GM19328 (cell line): ENCODE measurements around the gene KCNIP3.
"Not testable (repeated sequence)": the region's sequence is repeated elsewhere in the genome, so short reads cannot be mapped to it uniquely, and the experiment has no call there.

Experiments used
- ATAC-seq: cut with Tn5 transposase; IDR thresholded peaks from one replicate; pipeline ENCODE4 v1.9.1; 2021; ENCODE audit warnings: mild to moderate bottlenecking, moderate library complexity; ENCODE audit not compliant: unreplicated experiment

The KCNIP3 gene

DNA sequence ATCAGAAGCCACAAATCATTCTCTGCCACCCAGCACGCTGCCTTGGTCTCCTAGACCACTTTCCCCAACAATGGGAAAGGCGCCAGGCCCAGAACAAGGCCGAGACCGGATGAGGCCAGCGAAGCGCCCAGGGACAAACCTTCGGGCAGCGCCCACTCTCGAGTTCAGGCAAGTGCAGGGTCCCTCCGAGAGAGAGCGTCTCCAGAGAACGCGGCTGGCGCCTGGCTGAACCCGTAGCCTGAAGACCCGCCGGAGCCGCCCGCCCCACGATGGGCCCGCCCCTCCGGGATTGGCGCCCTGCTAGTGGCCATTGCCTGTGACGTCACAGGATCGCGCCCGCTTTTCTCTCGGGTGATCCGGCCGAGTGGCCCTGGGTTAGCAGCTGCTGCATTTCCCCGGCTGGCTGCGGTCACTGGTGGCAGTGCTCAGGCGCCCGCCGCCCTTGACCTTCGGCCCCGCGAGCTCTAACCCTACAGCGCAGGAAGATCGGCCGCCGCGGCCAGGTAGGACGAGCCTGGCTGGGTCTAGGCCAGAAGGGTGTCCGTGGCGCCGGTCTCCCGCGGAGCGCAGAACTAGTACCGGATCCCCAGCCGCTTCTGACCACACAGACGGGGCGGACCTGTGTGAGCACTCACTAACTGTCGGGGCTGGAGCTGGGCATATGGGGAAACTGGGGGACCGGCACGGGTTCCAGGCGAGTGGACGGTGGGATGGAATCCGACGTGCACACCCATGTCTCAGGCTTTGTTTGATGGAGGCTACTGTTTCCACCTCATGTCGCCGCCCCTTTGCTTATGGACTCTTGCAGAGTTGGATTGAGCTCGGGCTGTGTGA lies 105.4 kb downstream of the KCNIP3 start, which contains the start of gene FAHD2A:
Gene FAHD2A, plus strand, starts transcription at position 339 of the 834 bp plus-strand sequence. CDS start 2,851 bp downstream, outside the sequence.
- peak; percentile 94 for ATAC-seq

DNA sequence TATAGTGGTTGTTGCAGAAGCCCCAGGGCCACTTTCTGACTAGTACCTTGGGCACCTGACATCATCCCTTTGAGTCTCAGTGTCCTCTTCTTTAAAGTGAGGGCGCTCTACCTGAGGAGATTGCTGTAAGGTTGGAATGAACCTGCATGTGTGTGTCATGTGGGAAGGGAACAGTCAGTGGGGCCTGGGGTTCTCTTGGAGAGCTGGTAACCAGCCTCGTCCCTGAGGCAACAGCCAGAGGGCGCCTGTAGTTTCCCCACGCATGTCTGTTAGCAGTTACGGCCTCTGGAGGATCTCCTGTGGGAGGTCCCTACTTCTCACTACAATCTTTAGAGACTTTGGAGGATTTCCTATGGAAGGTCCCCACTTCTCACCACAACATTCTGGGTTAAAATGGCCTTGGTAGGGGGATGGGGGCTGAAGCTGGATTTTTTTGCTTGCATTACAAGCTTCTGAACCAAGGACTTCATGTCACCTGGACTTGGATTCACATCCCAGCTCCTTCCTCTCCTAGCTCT lies 106.1 kb downstream of the KCNIP3 start:
- ATAC-seq = not testable (repeated sequence)

DNA sequence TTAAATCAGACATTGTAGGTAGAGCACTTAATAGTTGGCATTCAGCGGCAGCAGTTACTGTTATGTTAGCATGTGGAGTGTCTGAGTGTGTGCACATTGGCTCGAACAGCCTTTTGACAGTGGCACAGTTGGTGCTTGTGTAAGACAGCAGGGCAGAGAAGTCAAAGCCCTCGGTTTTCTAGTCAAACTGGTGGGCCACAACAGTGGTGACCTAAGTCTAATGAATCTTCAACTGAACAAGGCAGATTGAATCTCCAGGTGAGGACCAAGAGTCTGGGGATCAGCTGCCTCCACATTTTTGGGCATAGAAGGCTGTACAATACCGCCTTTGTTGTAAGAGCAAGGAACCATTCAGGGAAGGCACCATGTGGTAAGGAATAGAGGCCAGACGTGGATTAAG lies 106.7 kb downstream of the KCNIP3 start:
- not testable (repeated sequence) for ATAC-seq

DNA sequence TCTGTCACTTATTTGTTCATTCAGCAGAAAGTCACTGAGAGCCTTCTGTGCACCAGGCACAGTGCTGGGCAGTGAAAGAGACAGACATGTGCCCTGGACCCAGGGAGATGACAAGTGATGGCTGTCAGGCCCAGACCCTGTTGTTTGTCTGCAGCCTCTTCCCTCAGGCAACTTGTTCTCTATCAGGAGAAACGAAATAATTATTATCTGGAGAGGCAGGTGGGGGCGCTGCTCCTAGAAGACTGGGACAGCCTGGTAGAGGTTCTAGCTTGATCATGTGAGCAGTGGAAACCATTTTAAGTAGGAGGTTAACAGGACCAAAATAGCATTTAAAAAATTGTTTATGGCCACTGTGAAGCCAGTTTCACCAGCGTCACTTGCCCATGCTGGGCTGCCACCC lies 107.5 kb downstream of the KCNIP3 start:
- ATAC-seq = not testable (repeated sequence)

DNA sequence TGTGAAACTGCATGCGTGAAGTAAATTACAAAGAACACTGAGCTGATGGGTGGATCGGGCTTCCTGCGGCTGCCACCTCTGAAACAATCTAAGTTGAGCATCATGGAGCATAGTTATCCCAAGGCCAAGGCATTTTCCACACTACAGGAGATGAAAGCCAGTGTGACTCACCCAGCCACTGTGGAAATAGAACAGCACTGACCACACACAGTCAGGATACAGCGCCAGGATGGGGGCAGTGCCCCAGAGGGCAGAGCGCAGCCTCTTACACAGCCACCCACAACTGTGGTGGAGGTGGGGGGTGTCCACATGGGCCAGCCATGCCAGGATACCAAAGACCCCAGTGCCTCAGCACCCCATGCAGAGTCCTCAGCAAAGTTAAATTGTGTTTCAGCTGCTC lies 114.1 kb downstream of the KCNIP3 start:
- ATAC-seq = not testable (repeated sequence)

DNA sequence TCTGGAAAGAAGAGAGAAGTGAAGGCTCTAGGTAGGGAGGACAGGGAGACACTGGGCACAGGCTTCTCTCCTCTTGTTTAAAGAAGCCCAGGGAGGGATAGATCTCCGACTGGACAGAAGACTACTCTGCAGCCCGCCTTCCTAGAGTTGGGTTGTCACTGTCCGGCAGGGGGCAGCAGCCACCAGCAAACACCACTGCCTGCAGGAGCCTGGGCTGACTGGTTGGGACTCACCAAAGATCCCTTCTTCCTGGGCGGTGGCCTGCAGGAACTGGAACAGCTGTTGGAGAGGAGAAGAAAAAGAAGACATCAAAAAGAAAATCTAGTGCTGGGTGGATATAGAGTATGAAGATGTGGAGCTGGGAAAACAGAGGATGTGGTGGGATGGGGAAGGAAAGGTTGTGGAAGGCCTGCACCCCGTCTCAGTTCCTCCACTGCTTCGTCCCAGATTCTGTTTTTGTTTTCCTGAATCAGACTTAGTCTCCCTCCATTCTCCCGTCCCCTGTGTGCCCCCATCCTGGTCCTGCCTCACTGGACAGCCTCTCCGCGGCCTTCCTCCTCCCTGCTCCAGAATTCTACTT lies 117.0 kb downstream of the KCNIP3 start:
- not testable (repeated sequence) for ATAC-seq

DNA sequence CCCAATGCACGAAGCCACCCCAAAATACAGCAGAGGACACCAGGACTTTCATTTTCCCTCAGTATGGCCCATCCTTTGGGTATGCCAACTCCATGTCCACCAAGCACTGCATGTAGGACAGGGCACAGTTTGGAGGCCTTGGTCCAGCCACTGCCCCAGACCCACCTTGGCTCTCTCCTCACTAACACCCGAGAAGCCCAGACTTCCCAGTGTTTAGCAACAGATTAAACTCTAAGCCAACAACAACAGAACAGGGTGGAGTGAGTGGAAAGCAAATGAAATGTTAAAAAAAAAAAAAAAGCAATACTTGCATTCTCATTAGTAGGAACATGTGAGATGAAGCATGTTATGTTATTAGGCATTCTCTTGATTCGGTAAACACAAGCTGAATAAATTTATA lies 118.0 kb downstream of the KCNIP3 start:
- ATAC-seq = not testable (repeated sequence)

- ATAC-seq = not testable (repeated sequence)
Measured at GRCh38 chr2:95415561-95415960, 118.4 kb downstream of the KCNIP3 start.

DNA sequence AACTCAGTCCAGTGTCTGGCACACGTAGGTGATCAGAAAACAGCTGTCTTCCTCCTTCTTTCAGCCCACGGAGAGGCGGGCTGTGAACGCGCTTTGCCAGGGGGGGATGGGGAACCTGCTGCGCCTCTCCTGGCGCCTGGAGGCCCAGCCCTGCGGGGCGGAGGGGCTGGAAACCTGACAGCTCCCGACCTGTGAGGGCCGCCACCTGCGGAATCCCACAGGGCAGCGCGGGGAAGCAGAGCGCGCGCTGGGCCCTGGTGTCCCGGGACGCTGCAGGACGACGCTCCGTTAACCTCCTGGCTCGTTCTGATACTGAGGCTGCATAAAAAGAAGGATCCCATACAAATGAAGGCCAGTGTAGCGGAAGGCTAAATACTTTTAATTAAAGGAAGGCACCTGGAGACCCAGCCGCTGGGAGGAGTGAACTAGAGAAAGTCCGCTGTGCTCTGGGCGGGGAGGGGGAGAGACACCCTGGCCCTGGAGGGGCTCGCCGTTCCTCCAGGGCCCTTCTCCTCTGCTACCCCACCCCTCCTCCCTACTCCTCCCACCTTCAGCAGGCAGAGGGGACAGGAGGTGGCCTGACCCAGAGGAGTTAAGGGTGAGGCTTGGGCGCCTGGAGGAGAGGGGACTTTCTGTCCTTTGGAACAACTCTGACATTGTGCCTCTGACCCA lies 130.2 kb downstream of the KCNIP3 start:
- ATAC-seq = not testable (repeated sequence)

DNA sequence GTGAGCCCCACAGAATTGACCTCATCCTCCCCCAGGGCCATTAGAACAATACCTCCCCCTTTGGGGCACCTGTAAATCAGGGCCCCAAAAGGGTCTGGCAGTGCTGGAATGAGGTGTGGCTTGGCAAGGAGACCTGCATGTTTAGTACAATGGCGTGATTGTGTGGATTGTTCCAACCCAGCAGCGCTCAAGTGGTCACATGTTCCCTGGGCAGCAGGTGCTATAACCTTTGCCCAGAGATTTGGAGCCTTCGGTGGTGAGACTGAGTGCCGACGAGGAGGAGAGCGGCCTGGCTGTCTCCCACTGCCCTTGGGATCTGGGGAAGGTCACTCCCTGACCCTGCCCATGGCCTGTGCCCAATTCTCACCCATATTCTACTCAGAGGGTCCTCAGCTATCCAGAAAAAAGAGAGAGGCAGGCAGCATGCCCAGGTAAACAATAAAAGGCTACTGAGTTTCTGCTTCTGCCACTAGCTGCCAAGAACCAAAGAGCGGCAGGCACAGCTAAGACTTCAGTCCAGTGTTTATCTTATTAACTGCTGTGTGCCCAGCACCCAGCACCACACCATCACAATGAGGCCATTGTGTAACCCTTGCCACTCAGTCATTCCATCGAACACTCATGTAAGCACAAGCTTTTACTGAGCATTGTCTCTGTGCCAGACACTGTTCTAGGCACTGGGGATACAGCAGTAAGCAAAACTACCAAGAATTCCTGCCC lies 132.8 kb downstream of the KCNIP3 start:
- ATAC-seq = not testable (repeated sequence)

GRCh38 chr2:95433373-95433772 lies 136.2 kb downstream of the KCNIP3 start:
- ATAC-seq = not testable (repeated sequence)

DNA sequence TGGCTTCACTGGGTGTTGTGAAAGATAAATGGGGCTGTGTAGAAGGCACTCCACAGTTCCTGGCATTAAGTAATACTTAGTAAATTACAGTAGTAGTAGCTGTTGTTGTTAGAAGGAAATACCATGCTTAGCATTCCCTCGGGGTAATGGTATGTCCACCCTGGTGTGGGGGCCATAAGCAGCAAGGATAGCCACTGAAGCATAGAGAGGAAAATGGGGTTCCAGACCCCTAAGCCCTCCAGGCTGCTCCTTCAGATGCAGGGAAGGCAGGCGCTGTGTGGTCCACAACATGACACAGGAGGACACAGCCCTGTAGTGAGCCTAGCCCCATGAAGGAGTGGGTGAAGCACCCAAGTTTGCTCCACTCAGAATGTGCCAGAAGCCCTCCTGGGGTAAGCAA lies 136.8 kb downstream of the KCNIP3 start:
- ATAC-seq = not testable (repeated sequence)

DNA sequence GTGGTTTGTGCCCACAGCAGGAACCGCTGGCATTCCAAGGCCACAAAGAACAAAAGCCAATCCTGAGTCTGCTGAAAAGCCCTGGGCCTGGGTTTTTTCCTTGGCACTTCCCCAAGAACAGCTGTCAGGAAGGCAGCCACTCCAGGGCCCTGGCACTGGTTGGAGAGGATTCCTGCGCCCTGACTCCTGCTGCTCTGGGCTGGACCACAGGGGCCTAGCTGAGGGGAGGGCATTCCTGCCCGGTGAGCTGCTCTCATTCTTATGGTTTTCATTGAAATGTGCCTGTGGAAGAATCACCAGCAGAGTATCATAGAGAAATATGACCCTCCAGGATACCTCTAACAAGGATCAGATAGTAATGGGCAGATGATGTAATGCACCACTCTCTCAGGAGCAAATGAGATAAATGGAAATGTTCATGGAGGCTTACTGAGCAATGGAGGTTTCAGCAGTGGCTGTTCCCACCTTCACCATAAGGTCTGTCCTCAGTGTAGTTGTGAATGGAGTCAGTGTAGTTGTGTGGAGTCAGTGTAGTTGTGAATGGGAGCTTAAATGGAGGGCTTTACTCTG lies 137.4 kb downstream of the KCNIP3 start:
- not testable (repeated sequence) for ATAC-seq

- ATAC-seq = not testable (repeated sequence)
Measured at GRCh38 chr2:95435162-95435871, 138.2 kb downstream of the KCNIP3 start.
